Activated CD4-positive, alpha-beta T cell treated with anti-CD3 and anti-CD28 coated beads, Interleukin-2, amount 10 ng/mL, durations not matched to agents 24 days and 14 days (primary cell): ENCODE measurements around the gene CLN3. TPM values are rescaled to one million over a fixed set of nuclear protein-coding genes. Genes with fewer than 3 reads are reported as not detected.
"Not testable (repeated sequence)": the region's sequence is repeated elsewhere in the genome, so short reads cannot be mapped to it uniquely, and the experiment has no call there.

Experiments used
- DNase-seq: peaks from one replicate; pipeline ENCODE4 v3.0.0; 2022
- H3K27ac Mint-ChIP-seq: one replicate; pipeline ENCODE4 v1.8.0; 2022; ENCODE audit warnings: mild to moderate bottlenecking, mixed read lengths
- H3K27me3 Mint-ChIP-seq: one replicate; pipeline ENCODE4 v1.8.0; 2022; ENCODE audit warnings: mixed read lengths
- H3K36me3 Mint-ChIP-seq: one replicate; pipeline ENCODE4 v1.8.0; 2022; ENCODE audit warnings: low read depth, mild to moderate bottlenecking, mixed read lengths
- H3K4me1 Mint-ChIP-seq: one replicate; pipeline ENCODE4 v1.8.0; 2021; ENCODE audit warnings: mixed read lengths
- H3K4me3 Mint-ChIP-seq: one replicate; pipeline ENCODE4 v1.8.0; 2022; ENCODE audit warnings: mild to moderate bottlenecking, moderate library complexity, mixed read lengths
- H3K9me3 Mint-ChIP-seq: one replicate; pipeline ENCODE4 v1.8.0; 2021; ENCODE audit warnings: mixed read lengths
- intact Hi-C: fragments of 100-400 bp; cut with micrococcal nuclease; formaldehyde crosslinking; loops from one replicate; pipeline ENCODE4 v1.15.1; 2023
- total RNA-seq: library from RNA; stranded (reverse); gene quantifications from 2 replicates; pipeline ENCODE4 v1.2.3, GENCODE V29; 2022

CLN3 gene
- total RNA-seq, 1 donor from 2014 or later = 27.7 TPM

DNA sequence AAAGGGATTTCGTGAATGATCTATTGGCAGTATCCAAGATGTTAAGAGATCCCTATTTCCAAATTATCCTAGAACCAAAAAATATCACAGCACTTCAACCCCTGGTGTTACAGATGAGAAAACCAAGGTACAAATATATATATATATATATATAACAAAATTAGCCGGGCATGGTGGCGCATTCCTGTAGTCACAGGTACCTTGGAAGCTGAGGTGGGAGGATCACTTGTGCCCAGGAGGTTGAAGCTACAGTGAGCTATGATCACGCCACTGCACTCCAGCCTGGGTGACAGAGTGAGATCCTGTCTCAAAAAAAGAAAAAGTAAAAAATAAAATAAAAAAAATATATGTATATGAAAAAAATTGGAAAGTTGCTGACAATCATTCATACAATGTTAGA is 637 bp upstream of the CLN3 start:
- peak; percentile 69 for DNase-seq
- H3K4me1 Mint-ChIP-seq = peaks cover 61% of the 10 kb centered on the region
- peak overlapping the region; percentile 97 for H3K4me3 Mint-ChIP-seq
- intact Hi-C loops = loop anchor here (1.0 kb wide), 1 partner anchor 280 kb away; no protein-coding TSS in a partner anchor
- peaks cover 25% of the 10 kb centered on the region for H3K36me3 Mint-ChIP-seq
- H3K27me3 Mint-ChIP-seq = no peaks in the 10 kb centered on the region
- no peaks in the 10 kb centered on the region for H3K9me3 Mint-ChIP-seq
- peak overlapping the region; percentile 100 for H3K27ac Mint-ChIP-seq

- H3K27ac Mint-ChIP-seq = peak overlapping the region; percentile 100
- H3K4me3 Mint-ChIP-seq = peak overlapping the region; percentile 97
- H3K9me3 Mint-ChIP-seq = no peaks in the 10 kb centered on the region
- peak; percentile 74 for DNase-seq
- H3K36me3 Mint-ChIP-seq = peaks cover 30% of the 10 kb centered on the region
- no peaks in the 10 kb centered on the region for H3K27me3 Mint-ChIP-seq
- H3K4me1 Mint-ChIP-seq = peaks cover 54% of the 10 kb centered on the region
- intact Hi-C loops = no loop called here
Observed at GRCh38 chr16:28491230-28491969, 474 bp downstream of the CLN3 start.

GRCh38 chr16:28486266-28486665 is 5.6 kb downstream of the CLN3 start:
- DNase-seq = no peak
- intact Hi-C loops = no loop called here
- Mint-ChIP-seq H3K4me3 (no peak overlapping the region), H3K4me1 (peaks cover 18% of the 10 kb centered on the region), H3K27me3 (no peaks in the 10 kb centered on the region), H3K9me3 (no peaks in the 10 kb centered on the region), H3K36me3 (peaks cover 51% of the 10 kb centered on the region), H3K27ac (no peak overlapping the region)

DNA sequence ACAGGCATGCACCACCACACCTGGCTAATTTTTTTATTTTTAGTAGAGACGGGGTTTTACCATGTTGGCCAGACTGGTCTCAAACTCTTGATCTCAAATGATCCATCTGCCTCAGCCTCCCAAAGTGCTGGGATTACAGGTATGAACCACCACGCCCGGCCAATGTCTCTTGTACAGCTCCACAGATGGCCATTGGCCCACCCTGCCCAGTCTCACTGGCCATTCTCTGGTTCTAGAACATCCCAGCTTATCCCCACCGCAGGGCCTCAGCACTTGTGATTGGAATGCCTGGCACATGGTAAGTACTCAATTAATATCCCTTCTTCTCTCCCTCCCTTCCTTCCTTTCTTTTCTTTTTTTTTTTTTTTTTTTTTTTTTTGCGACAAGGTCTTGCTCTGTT is 8.5 kb downstream of the CLN3 start:
- DNase-seq, H3K4me3 Mint-ChIP-seq, H3K9me3 Mint-ChIP-seq, H3K27me3 Mint-ChIP-seq, H3K4me1 Mint-ChIP-seq, H3K27ac Mint-ChIP-seq, intact Hi-C loops: not testable (repeated sequence)
- H3K36me3 Mint-ChIP-seq = peaks cover 42% of the 10 kb centered on the region

- intact Hi-C loops = no loop called here
- H3K27ac Mint-ChIP-seq = no peak overlapping the region
- H3K4me3 Mint-ChIP-seq = no peak overlapping the region
- peaks cover 39% of the 10 kb centered on the region for H3K36me3 Mint-ChIP-seq
- H3K9me3 Mint-ChIP-seq = no peaks in the 10 kb centered on the region
- DNase-seq = no peak
- H3K27me3 Mint-ChIP-seq = no peaks in the 10 kb centered on the region
- peaks cover under 1% of the 10 kb centered on the region for H3K4me1 Mint-ChIP-seq
Observed at GRCh38 chr16:28482026-28482425, 9.8 kb downstream of the CLN3 start.

GRCh38 chr16:28478506-28479180 is 13.2 kb downstream of the CLN3 start:
- H3K4me1 Mint-ChIP-seq = peaks cover 2% of the 10 kb centered on the region
- intact Hi-C loops = no loop called here
- H3K9me3 Mint-ChIP-seq = no peaks in the 10 kb centered on the region
- H3K4me3 Mint-ChIP-seq = no peak overlapping the region
- no peaks in the 10 kb centered on the region for H3K27me3 Mint-ChIP-seq
- H3K27ac Mint-ChIP-seq = no peak overlapping the region
- peaks cover 39% of the 10 kb centered on the region for H3K36me3 Mint-ChIP-seq
- peak; percentile 51 for DNase-seq

GRCh38 chr16:28477311-28477920 is 14.5 kb downstream of the CLN3 start:
- H3K36me3 Mint-ChIP-seq = peaks cover 34% of the 10 kb centered on the region
- peaks cover 5% of the 10 kb centered on the region for H3K4me1 Mint-ChIP-seq
- intact Hi-C loops = no loop called here
- no peak overlapping the region for H3K27ac Mint-ChIP-seq
- no peaks in the 10 kb centered on the region for H3K9me3 Mint-ChIP-seq
- DNase-seq = peak; percentile 48
- no peaks in the 10 kb centered on the region for H3K27me3 Mint-ChIP-seq
- no peak overlapping the region for H3K4me3 Mint-ChIP-seq

DNA sequence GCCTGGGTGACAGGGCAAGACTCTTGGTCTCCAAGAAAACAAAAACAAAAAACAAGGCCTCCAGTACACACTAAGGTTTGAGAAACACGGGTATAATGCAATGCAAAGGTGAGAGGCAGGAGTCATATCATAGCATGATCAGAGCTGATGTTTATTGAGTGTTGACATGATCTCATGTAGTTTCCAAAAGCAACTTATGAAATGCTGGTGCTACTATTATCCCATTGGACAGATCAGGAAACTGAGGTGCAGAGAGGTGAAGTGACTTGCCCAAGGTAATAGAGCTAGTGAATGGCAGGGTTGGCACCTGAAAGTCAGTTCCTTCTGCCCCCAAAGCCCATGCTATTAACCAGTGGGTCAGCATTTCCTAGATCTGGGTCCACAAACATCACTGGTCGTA is 16.7 kb downstream of the CLN3 start:
- H3K4me3 Mint-ChIP-seq = no peak overlapping the region
- no peaks in the 10 kb centered on the region for H3K9me3 Mint-ChIP-seq
- H3K27me3 Mint-ChIP-seq = no peaks in the 10 kb centered on the region
- peaks cover 5% of the 10 kb centered on the region for H3K4me1 Mint-ChIP-seq
- H3K27ac Mint-ChIP-seq = no peak overlapping the region
- peak; percentile 53 for DNase-seq
- intact Hi-C loops = no loop called here
- peaks cover 27% of the 10 kb centered on the region for H3K36me3 Mint-ChIP-seq

GRCh38 chr16:28473714-28474265 is 18.1 kb downstream of the CLN3 start:
- Mint-ChIP-seq H3K4me3 (no peak overlapping the region), H3K36me3 (peaks cover 25% of the 10 kb centered on the region), H3K4me1 (peaks cover 5% of the 10 kb centered on the region), H3K9me3 (no peaks in the 10 kb centered on the region), H3K27me3 (no peaks in the 10 kb centered on the region), H3K27ac (peak overlapping the region; percentile 44)
- intact Hi-C loops = no loop called here
- peak; percentile 43 for DNase-seq

DNA sequence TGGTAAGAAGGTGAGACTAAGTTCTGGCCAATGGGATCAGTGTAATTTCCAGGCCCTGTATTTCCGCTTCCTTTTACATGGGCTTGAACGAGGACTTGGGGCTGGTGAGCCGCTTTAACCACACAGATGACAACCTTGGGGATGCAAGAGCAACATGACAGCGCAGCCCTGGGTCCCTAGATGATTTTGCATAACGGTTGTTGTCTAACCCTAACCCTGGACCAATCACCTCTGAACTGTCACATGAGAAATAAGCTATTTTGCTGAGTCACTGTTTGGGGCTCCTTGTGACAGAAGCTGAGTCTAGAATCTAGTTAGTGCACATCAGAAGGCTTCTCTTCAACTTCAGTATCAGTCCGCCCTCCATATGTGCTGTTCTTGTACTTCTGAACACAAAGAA is 44.8 kb downstream of the CLN3 start:
- H3K36me3 Mint-ChIP-seq, H3K27ac Mint-ChIP-seq, DNase-seq, H3K4me3 Mint-ChIP-seq, H3K4me1 Mint-ChIP-seq, H3K9me3 Mint-ChIP-seq, H3K27me3 Mint-ChIP-seq, intact Hi-C loops: not testable (repeated sequence)

- H3K4me3 Mint-ChIP-seq, H3K4me1 Mint-ChIP-seq, H3K9me3 Mint-ChIP-seq, H3K27ac Mint-ChIP-seq, DNase-seq, intact Hi-C loops, H3K36me3 Mint-ChIP-seq, H3K27me3 Mint-ChIP-seq: not testable (repeated sequence)
Observed at GRCh38 chr16:28446388-28446787, 45.5 kb downstream of the CLN3 start.

DNA sequence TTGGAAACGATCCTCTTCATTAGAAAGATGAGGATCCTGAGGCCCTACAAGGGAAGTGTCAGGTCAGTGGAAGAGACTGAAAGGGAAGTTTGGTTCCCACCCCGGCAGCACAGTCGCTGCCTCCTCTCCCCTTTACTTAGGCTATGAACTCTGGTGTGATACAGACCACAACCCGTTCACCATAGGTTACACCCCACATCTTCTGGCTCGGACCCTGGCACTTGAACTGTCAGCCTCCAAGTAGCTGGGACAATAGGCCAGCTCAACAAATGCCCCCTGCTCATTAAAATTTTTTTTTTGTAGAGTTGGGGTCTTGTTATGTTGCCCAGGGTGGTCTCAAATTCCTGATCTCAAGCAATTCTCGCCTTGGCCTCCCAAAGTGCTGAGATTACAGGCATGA is 47.9 kb downstream of the CLN3 start:
- H3K4me3 Mint-ChIP-seq, DNase-seq, H3K4me1 Mint-ChIP-seq, H3K36me3 Mint-ChIP-seq, H3K27ac Mint-ChIP-seq, H3K27me3 Mint-ChIP-seq, H3K9me3 Mint-ChIP-seq, intact Hi-C loops: not testable (repeated sequence)

DNA sequence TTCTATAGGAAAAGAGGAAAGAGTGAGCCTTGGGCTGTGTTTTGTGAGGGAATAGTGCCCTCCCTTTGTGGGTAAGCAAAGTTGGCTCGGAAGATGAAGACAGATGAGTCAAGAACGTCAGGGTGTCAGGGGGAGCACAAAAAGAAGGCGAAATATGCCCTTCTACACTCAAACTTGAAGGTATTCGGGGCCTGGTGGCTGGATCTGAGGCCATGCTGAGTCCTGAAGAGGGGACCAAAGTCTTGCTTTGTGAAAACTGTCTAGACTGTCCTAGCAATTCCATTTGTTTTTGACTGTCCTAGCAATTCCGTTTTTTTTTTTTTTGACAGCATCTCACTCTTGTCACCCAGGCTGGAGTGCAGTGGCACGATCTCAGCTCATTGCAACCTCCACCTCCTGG is 53.0 kb downstream of the CLN3 start:
- DNase-seq, H3K27me3 Mint-ChIP-seq, H3K9me3 Mint-ChIP-seq, H3K4me3 Mint-ChIP-seq, intact Hi-C loops, H3K36me3 Mint-ChIP-seq, H3K4me1 Mint-ChIP-seq, H3K27ac Mint-ChIP-seq: not testable (repeated sequence)

DNA sequence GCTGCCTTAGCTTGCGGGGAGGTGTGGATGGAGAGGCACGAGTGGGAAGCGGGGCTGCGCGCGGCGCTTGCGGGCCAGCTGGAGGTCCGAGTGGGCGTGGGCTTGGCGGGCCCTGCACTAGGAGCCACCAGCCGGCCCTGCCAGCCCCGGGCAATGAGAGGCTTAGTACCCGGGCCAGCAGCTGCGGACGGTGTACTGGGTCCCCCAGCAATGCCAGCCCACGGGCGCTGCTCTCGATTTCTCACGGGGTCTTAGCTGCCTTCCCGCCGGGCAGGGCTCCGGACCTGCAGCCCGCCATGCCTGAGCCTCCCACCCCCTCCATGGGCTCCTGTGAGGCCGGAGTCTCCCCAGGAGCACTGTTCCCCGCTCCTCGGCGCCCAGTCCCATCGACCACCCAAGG is 56.5 kb downstream of the CLN3 start:
- H3K36me3 Mint-ChIP-seq, intact Hi-C loops, H3K4me1 Mint-ChIP-seq, H3K4me3 Mint-ChIP-seq, H3K27ac Mint-ChIP-seq, H3K9me3 Mint-ChIP-seq, H3K27me3 Mint-ChIP-seq: not testable (repeated sequence)
- peak; percentile 34 for DNase-seq
